Left lobe of liver (tissue), 2 donors: ENCODE data around the gene TMEM184B. TPM values are rescaled to one million over a fixed set of nuclear protein-coding genes. Genes with fewer than 3 reads are reported as not detected.
A peak's percentile ranks its signal among the peaks of the same experiment; 100 is the strongest.

Experiments
- ATAC-seq: fragments of 200-7000 bp; cut with Tn5 transposase; one replicate; pipeline ENCODE4 v1.9.1; 2020; ENCODE audit warnings: mild to moderate bottlenecking, moderate library complexity
- DNase-seq: peaks from one replicate; pipeline ENCODE4 v3.0.0-alpha.2; 2020; ENCODE audit warnings: low spot score
- total RNA-seq: library from RNA; stranded (reverse); gene quantifications from one replicate; pipeline ENCODE4 v1.2.1, GENCODE V29; 2021
- donor health status: DM: no; HTN: no; CAD: no; lungs with moderate emphysema.
- donor health status: DM: no; HTN: yes; CAD: no.

The TMEM184B gene
- total RNA-seq, 1 donor from 2014 or later: 11.7 TPM

GRCh38 chr22:38308791-38309498 lies 36.1 kb upstream of the TMEM184B start:
- DNase-seq (no peak), ATAC-seq (peak; percentile 13)

GRCh38 chr22:38305471-38306448 lies 33.0 kb upstream of the TMEM184B start:
- DNase-seq: no peak
- ATAC-seq: no peak

- DNase-seq (no peak), ATAC-seq (no peak)
Measured at GRCh38 chr22:38304526-38304925, 31.7 kb upstream of the TMEM184B start.

GRCh38 chr22:38303974-38304373 lies 31.2 kb upstream of the TMEM184B start:
- DNase-seq: no peak
- no peak for ATAC-seq

- DNase-seq: no peak
- no peak for ATAC-seq
Measured at GRCh38 chr22:38302906-38303305, 30.1 kb upstream of the TMEM184B start.

- no peak for DNase-seq
- no peak for ATAC-seq
Measured at GRCh38 chr22:38300946-38301345, 28.1 kb upstream of the TMEM184B start.

- no peak for DNase-seq
- ATAC-seq: peak; percentile 59
Measured at GRCh38 chr22:38300197-38300945, 27.6 kb upstream of the TMEM184B start.

GRCh38 chr22:38299770-38300102 lies 26.9 kb upstream of the TMEM184B start:
- ATAC-seq (peak; percentile 84), DNase-seq (peak; percentile 70)

GRCh38 chr22:38298312-38299005 lies 25.6 kb upstream of the TMEM184B start:
- ATAC-seq (no peak), DNase-seq (no peak)

GRCh38 chr22:38296372-38296771 lies 23.6 kb upstream of the TMEM184B start:
- ATAC-seq (no peak), DNase-seq (no peak)

- ATAC-seq: no peak
Measured at GRCh38 chr22:38295863-38296262, 23.1 kb upstream of the TMEM184B start.

GRCh38 chr22:38295339-38295738 lies 22.5 kb upstream of the TMEM184B start:
- no peak for ATAC-seq

More at GRCh38 chr22:38295863-38296262, 23.1 kb upstream of the TMEM184B start:
- DNase-seq: no peak

GRCh38 chr22:38294193-38294592 lies 21.4 kb upstream of the TMEM184B start:
- ATAC-seq: no peak
- no peak for DNase-seq

More at GRCh38 chr22:38295339-38295738, 22.5 kb upstream of the TMEM184B start:
- DNase-seq: no peak

- no peak for ATAC-seq
- DNase-seq: no peak
Measured at GRCh38 chr22:38292694-38293093, 19.9 kb upstream of the TMEM184B start.

- no peak for ATAC-seq
- DNase-seq: no peak
Measured at GRCh38 chr22:38291201-38291777, 18.5 kb upstream of the TMEM184B start.

- DNase-seq: no peak
- no peak for ATAC-seq
Measured at GRCh38 chr22:38290347-38290746, 17.5 kb upstream of the TMEM184B start.

GRCh38 chr22:38289583-38290082 lies 16.8 kb upstream of the TMEM184B start:
- DNase-seq (no peak), ATAC-seq (peak; percentile 57)

- DNase-seq: no peak
- ATAC-seq: no peak
Measured at GRCh38 chr22:38286915-38287669, 14.3 kb upstream of the TMEM184B start.

- no peak for DNase-seq
- ATAC-seq: peak; percentile 26
Measured at GRCh38 chr22:38285018-38285417, 12.2 kb upstream of the TMEM184B start.
